B cell (primary cell): ENCODE data around the gene PAEP. TPM values are rescaled to one million over a fixed set of nuclear protein-coding genes. Genes with fewer than 3 reads are reported as not detected.
"Not testable (repeated sequence)": the region's sequence is repeated elsewhere in the genome, so short reads cannot be mapped to it uniquely, and the experiment has no call there.

Experiments used
- ATAC-seq: fragments of 200-7000 bp; cut with Tn5 transposase; one replicate; pipeline ENCODE4 v1.10.0; 2021; ENCODE audit warnings: low read depth, mild to moderate bottlenecking, moderate number of reproducible peaks, moderate library complexity
- CTCF ChIA-PET: fragments of 350-600 bp; sonication (Branson Sonifier 250); formaldehyde crosslinking; loops from one replicate; lab custom pipeline; 2021; ENCODE audit warnings: antibody characterized with exemption, inconsistent platforms; lab: Charles Lee
- POLR2A ChIA-PET: fragments of 350-600 bp; sonication (Branson Sonifier 250); formaldehyde crosslinking; loops from one replicate; lab custom pipeline; 2021; ENCODE audit warnings: antibody characterized with exemption; lab: Charles Lee
- DNase-seq: peaks from one replicate; pipeline ENCODE4 v3.0.0; 2013
- H2AFZ ChIP-seq: 2 replicates; pipeline ENCODE4 v1.6.1; 2012; ENCODE audit warnings: mild to moderate bottlenecking, low read depth, low read length; ENCODE audit not compliant: insufficient read depth, poor library complexity, severe bottlenecking
- H3K27ac ChIP-seq, 2 donors: 1 replicate in 1 of 2; 2 replicates in 1 of 2; pipeline ENCODE4 v1.5.1; 2012 to 2013; ENCODE audit warnings: low read length in 2 of 2, mild to moderate bottlenecking in 2 of 2, moderate library complexity in 1 of 2
- H3K27me3 ChIP-seq, 4 experiments: fragments of 200-600 bp in 1 of 4; sonication (generic) in 1 of 4; replicated peaks in 1 of 4; 1 replicate in 2 of 4; 2 replicates in 2 of 4; pipeline versions ENCODE4 v1.6.1 to v1.7.0; 2013 to 2016; ENCODE audit warnings: low read length in 3 of 4, mild to moderate bottlenecking in 2 of 4, mixed read lengths in 1 of 4, moderate library complexity in 1 of 4; ENCODE audit not compliant: insufficient read depth in 4 of 4, control insufficient read depth in 3 of 4; ENCODE audit errors: control extremely low read depth in 1 of 4
- H3K36me3 ChIP-seq, 2 experiments: replicated peaks in 1 of 2; 1 replicate in 1 of 2; 2 replicates in 1 of 2; pipeline versions ENCODE4 v1.6.1 to v1.7.1; 2013; ENCODE audit warnings: low read length in 1 of 2; ENCODE audit not compliant: insufficient read depth in 2 of 2, control insufficient read depth in 1 of 2; ENCODE audit errors: control extremely low read depth in 1 of 2, extremely low read depth in 1 of 2
- H3K4me1 ChIP-seq, 2 donors: fragments of 200-600 bp in 1 of 2; sonication (generic) in 1 of 2; 1 replicate in 1 of 2; 2 replicates in 1 of 2; pipeline versions ENCODE4 v1.5.1 to v1.6.1; 2013 to 2017; ENCODE audit warnings: low read length in 2 of 2; ENCODE audit not compliant: control insufficient read depth in 2 of 2, insufficient read depth in 2 of 2
- H3K4me2 ChIP-seq: replicated peaks from 2 replicates; pipeline ENCODE3; 2012; ENCODE audit warnings: mild to moderate bottlenecking, low read depth, low read length; ENCODE audit not compliant: poor library complexity, severe bottlenecking
- H3K4me3 ChIP-seq, 5 experiments: fragments of 200-600 bp in 1 of 5; sonication (generic) in 1 of 5; 1 replicate in 3 of 5; 2 replicates in 2 of 5; pipeline versions ENCODE4 v1.5.1 to v1.7.0; 2011 to 2016; ENCODE audit warnings: low read length in 4 of 5, mild to moderate bottlenecking in 4 of 5, low read depth in 2 of 5, control low read depth in 1 of 5, moderate library complexity in 1 of 5; ENCODE audit not compliant: insufficient read depth in 1 of 5; ENCODE audit errors: control extremely low read depth in 1 of 5, extremely low read depth in 1 of 5
- H3K79me2 ChIP-seq: fragments of 200-600 bp; sonication (generic); one replicate; pipeline ENCODE4 v1.6.0; 2016; ENCODE audit warnings: low read length; ENCODE audit not compliant: control insufficient read depth, insufficient read depth
- H3K9ac ChIP-seq: fragments of 200-600 bp; sonication (generic); 2 replicates; pipeline ENCODE4 v1.6.1; 2017; ENCODE audit warnings: mild to moderate bottlenecking, low read length, moderate library complexity
- H3K9me3 ChIP-seq, 3 donors: one replicate each; pipeline versions ENCODE4 v1.6.1 to v1.7.1; 2013; ENCODE audit warnings: low read length in 2 of 3; ENCODE audit not compliant: control insufficient read depth in 2 of 3, insufficient read depth in 1 of 3; ENCODE audit errors: control extremely low read depth in 1 of 3
- H4K20me1 ChIP-seq: 2 replicates; pipeline ENCODE4 v1.6.0; 2012; ENCODE audit warnings: mild to moderate bottlenecking, low read length; ENCODE audit not compliant: insufficient read depth, control insufficient read depth, poor library complexity, severe bottlenecking
- H3K27ac Mint-ChIP-seq: one replicate; pipeline ENCODE4 v1.8.0; 2021; ENCODE audit warnings: mixed read lengths
- H3K27me3 Mint-ChIP-seq: one replicate; pipeline ENCODE4 v1.8.0; 2021; ENCODE audit warnings: mixed read lengths
- H3K4me1 Mint-ChIP-seq: one replicate; pipeline ENCODE4 v1.8.0; 2021; ENCODE audit warnings: mixed read lengths
- H3K4me3 Mint-ChIP-seq: one replicate; pipeline ENCODE4 v1.8.0; 2021; ENCODE audit warnings: mixed read lengths
- H3K9me3 Mint-ChIP-seq: one replicate; pipeline ENCODE4 v1.8.0; 2022; ENCODE audit warnings: mixed read lengths; ENCODE audit not compliant: insufficient read depth
- CTCF ChIP-seq: fragments of 200-600 bp; IDR thresholded peaks from one replicate; pipeline ENCODE4 v1.8.0; 2022; ENCODE audit warnings: antibody characterized with exemption, mild to moderate bottlenecking
- EZH2 ChIP-seq: IDR thresholded peaks from 2 replicates; pipeline ENCODE4 v1.6.1; 2012; ENCODE audit warnings: borderline replicate concordance, low read depth, mild to moderate bottlenecking, moderate library complexity, low read length; ENCODE audit not compliant: insufficient read depth, poor library complexity, severe bottlenecking
- WGBS: methylation state at CpG from one replicate; pipeline ENCODE4 v1.1.5; 2013; ENCODE audit warnings: missing lambda C conversion rate; ENCODE audit not compliant: insufficient coverage; 5-methylcytosine and 5-hydroxymethylcytosine counted together
- intact Hi-C: fragments of 100-400 bp; cut with micrococcal nuclease; formaldehyde crosslinking; loops from one replicate; pipeline ENCODE4 v1.10.0; 2022
- polyA plus RNA-seq: library from polyadenylated mRNA; depleted of rRNA; stranded (reverse); fragments of >200 nt; gene quantifications from 2 replicates; pipeline ENCODE4 v1.2.3, GENCODE V29; 2012
- total RNA-seq, 2 donors: library from RNA; stranded (reverse); fragments of 120-200 nt in 1 of 2; gene quantifications; 1 replicate in 1 of 2; 2 replicates in 1 of 2; pipeline versions ENCODE4 v1.2.3 to v1.2.4, GENCODE V29; 2013 to 2022

PAEP gene
- total and polyA plus RNA-seq, 2 donors (not counting 1 experiment from before 2014, with no cell fraction given) = not detected

- Mint-ChIP-seq H3K4me1 (no peaks in the 10 kb centered on the region), H3K9me3 (no peaks in the 10 kb centered on the region), H3K27me3 (peaks cover 11% of the 10 kb centered on the region), H3K27ac (no peak overlapping the region), H3K4me3 (no peak overlapping the region)
- Histone ChIP-seq H3K9me3 (peaks cover 0 to 8% (median 0%) of the 10 kb centered on the region in 3 donors), H3K4me2 (no peak overlapping the region), H2AFZ (no peak overlapping the region), H3K36me3 (no peaks in the 10 kb centered on the region), H3K79me2 (no peaks in the 10 kb centered on the region), H3K27me3 (peaks cover 0 to 3% (median 0%) of the 10 kb centered on the region in 4 experiments), H3K4me1 (no peaks in the 10 kb centered on the region), H3K27ac (no peak overlapping the region), H3K4me3 (no peak overlapping the region), H3K9ac (no peak overlapping the region), H4K20me1 (no peaks in the 10 kb centered on the region)
- intact Hi-C loops = no loop called here
- no peak for ATAC-seq
- no peak for DNase-seq
- ChIA-PET POLR2A (no interaction called here), CTCF (no interaction called here)
- no peak for TF ChIP-seq CTCF
- no peak for TF ChIP-seq EZH2
- 81% methylated on average over 30 of the region's 30 CpGs for WGBS
These were observed 34.6 kb upstream of the PAEP start for GRCh38 chr9:135526730-135527571.

- H3K4me3 ChIP-seq, H3K4me1 Mint-ChIP-seq, H3K9ac ChIP-seq, H4K20me1 ChIP-seq, H3K79me2 ChIP-seq, POLR2A ChIA-PET, ATAC-seq, H3K27ac ChIP-seq, H3K4me3 Mint-ChIP-seq, H3K4me2 ChIP-seq, H3K36me3 ChIP-seq, H3K4me1 ChIP-seq, H3K27ac Mint-ChIP-seq, H2AFZ ChIP-seq, DNase-seq, intact Hi-C loops, H3K27me3 ChIP-seq, H3K9me3 ChIP-seq, H3K9me3 Mint-ChIP-seq: not testable (repeated sequence)
- CTCF ChIA-PET = interaction anchor here (1.4 to 2.7 kb wide), 2 partner anchors 19 to 24 kb away, joined by 3 to 8 read pairs; no protein-coding TSS in a partner anchor
- peaks cover 19% of the 10 kb centered on the region for H3K27me3 Mint-ChIP-seq
- 93% methylated on average over 5 of the region's 10 CpGs for WGBS
These were observed 32.6 kb upstream of the PAEP start for GRCh38 chr9:135528842-135529435.
